ENCODE data around the gene PPARA.

DNA sequence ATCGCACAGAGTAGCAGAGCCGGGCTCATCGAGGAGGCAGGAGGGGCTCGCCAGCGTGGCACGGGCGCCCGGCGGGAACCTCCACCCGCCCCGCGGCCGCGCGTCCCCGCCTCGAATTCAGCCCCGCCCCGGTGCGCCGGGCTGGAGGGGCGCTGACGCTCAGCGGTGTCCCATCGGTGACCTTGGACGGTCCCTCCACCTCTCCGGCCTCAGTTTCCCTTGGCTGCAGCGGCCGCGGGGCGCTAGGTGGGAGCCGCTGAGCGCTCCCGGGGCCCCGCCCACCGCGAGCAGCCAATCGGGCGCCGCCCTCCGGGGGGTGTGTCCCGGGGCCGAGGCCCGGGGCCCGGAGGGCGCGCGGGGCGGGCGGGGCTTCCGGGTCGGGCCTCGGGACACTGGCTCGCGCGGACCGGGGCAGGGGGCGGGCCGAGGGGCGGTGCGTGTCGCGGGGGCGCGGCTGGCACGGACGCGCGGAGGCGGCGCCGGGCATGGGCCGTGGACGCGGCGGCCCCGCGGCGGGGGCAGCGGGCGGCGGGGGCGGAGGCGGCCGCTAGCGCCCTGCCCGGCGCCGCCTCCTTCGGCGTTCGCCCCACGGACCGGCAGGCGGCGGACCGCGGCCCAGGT, at the start of gene PPARA:
- TF ChIP-seq, protein P1, sequence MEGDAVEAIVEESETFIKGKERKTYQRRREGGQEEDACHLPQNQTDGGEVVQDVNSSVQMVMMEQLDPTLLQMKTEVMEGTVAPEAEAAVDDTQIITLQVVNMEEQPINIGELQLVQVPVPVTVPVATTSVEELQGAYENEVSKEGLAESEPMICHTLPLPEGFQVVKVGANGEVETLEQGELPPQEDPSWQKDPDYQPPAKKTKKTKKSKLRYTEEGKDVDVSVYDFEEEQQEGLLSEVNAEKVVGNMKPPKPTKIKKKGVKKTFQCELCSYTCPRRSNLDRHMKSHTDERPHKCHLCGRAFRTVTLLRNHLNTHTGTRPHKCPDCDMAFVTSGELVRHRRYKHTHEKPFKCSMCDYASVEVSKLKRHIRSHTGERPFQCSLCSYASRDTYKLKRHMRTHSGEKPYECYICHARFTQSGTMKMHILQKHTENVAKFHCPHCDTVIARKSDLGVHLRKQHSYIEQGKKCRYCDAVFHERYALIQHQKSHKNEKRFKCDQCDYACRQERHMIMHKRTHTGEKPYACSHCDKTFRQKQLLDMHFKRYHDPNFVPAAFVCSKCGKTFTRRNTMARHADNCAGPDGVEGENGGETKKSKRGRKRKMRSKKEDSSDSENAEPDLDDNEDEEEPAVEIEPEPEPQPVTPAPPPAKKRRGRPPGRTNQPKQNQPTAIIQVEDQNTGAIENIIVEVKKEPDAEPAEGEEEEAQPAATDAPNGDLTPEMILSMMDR (IDR thresholded peaks at IDR 0.05), result no peak
- TF ChIP-seq POLR2A (IDR thresholded peaks at IDR 0.05), result peak in 1 of 2 donors; percentile 73
